ENCODE data around the gene TRPM1.

TRPM1 gene

GRCh38 chr15:31147456-31147855, 45.9 kb upstream of the TRPM1 start:
- no peak overlapping the region for H3K4me3 ChIP-seq (replicated peaks in 1 of 2; ENCODE audit: low read depth in 2 of 2, low read length in 2 of 2)
- DNase-seq (ENCODE audit: low read depth in 2 of 2) = no peak
- no peak for TF ChIP-seq CTCF (IDR thresholded peaks at IDR 0.05; ENCODE audit: low read depth, low read length)

- no peak for TF ChIP-seq CTCF (IDR thresholded peaks at IDR 0.05; ENCODE audit: low read depth, low read length)
- DNase-seq (ENCODE audit: low read depth in 2 of 2) = peak; percentile 29 to 63
- no peak overlapping the region for H3K4me3 ChIP-seq (replicated peaks in 1 of 2; ENCODE audit: low read depth in 2 of 2, low read length in 2 of 2)
Observed at GRCh38 chr15:31145271-31145911, 43.9 kb upstream of the TRPM1 start.

GRCh38 chr15:31141792-31142191, 40.3 kb upstream of the TRPM1 start:
- no peak for DNase-seq (ENCODE audit: low read depth in 2 of 2)
- no peak overlapping the region for H3K4me3 ChIP-seq (replicated peaks in 1 of 2; ENCODE audit: low read depth in 2 of 2, low read length in 2 of 2)
- no peak for TF ChIP-seq CTCF (IDR thresholded peaks at IDR 0.05; ENCODE audit: low read depth, low read length)

- TF ChIP-seq CTCF (IDR thresholded peaks at IDR 0.05; ENCODE audit: low read depth, low read length) = no peak
Observed at GRCh38 chr15:31136607-31137328, 35.2 kb upstream of the TRPM1 start.

GRCh38 chr15:31136016-31136415, 34.5 kb upstream of the TRPM1 start:
- no peak for DNase-seq (ENCODE audit: low read depth in 2 of 2)
- TF ChIP-seq CTCF (IDR thresholded peaks at IDR 0.05; ENCODE audit: low read depth, low read length) = no peak
- no peak overlapping the region for H3K4me3 ChIP-seq (replicated peaks in 1 of 2; ENCODE audit: low read depth in 2 of 2, low read length in 2 of 2)

More at GRCh38 chr15:31136607-31137328, 35.2 kb upstream of the TRPM1 start:
- H3K4me3 ChIP-seq (replicated peaks in 1 of 2; ENCODE audit: low read depth in 2 of 2, low read length in 2 of 2) = no peak overlapping the region
- no peak for DNase-seq (ENCODE audit: low read depth in 2 of 2)

GRCh38 chr15:31135523-31135922, 34.0 kb upstream of the TRPM1 start:
- no peak for DNase-seq (ENCODE audit: low read depth in 2 of 2)
- TF ChIP-seq CTCF (IDR thresholded peaks at IDR 0.05; ENCODE audit: low read depth, low read length) = no peak
- H3K4me3 ChIP-seq (replicated peaks in 1 of 2; ENCODE audit: low read depth in 2 of 2, low read length in 2 of 2) = no peak overlapping the region
